H9 (cell line): ENCODE results near the gene ALG8. TPM values are rescaled to one million over a fixed set of nuclear protein-coding genes. Genes with fewer than 3 reads are reported as not detected.

ENCODE experiments used
- DNase-seq: peaks from one replicate; pipeline ENCODE4 v3.0.0-alpha.2; 2017
- H2AFZ ChIP-seq: one replicate; pipeline ENCODE4 v1.6.1; 2013; ENCODE audit warnings: mild to moderate bottlenecking, low read length, control low read depth, moderate library complexity
- H2AK5ac ChIP-seq: 2 replicates; pipeline ENCODE4 v1.6.1; 2013; ENCODE audit warnings: low read length, control low read depth, mixed read lengths; ENCODE audit not compliant: insufficient read length
- H2BK120ac ChIP-seq: one replicate; pipeline ENCODE4 v1.6.1; 2013; ENCODE audit warnings: low read depth, mild to moderate bottlenecking, low read length, control low read depth, inconsistent platforms; ENCODE audit not compliant: poor library complexity, severe bottlenecking
- H2BK12ac ChIP-seq: 2 replicates; pipeline ENCODE4 v1.6.1; 2013; ENCODE audit warnings: low read length, control low read depth, mixed read lengths, low read depth; ENCODE audit not compliant: insufficient read length
- H2BK15ac ChIP-seq: 2 replicates; pipeline ENCODE4 v1.6.1; 2013; ENCODE audit warnings: low read depth, low read length, control low read depth
- H2BK20ac ChIP-seq: one replicate; pipeline ENCODE4 v1.6.1; 2013; ENCODE audit warnings: low read depth, mild to moderate bottlenecking, low read length, control low read depth, inconsistent platforms; ENCODE audit not compliant: poor library complexity, severe bottlenecking
- H2BK5ac ChIP-seq: 2 replicates; pipeline ENCODE4 v1.6.1; 2013; ENCODE audit warnings: low read length, control low read depth, mixed read lengths; ENCODE audit not compliant: insufficient read length
- H3K14ac ChIP-seq: 2 replicates; pipeline ENCODE4 v1.6.1; 2013; ENCODE audit warnings: low read length, control low read depth; ENCODE audit not compliant: insufficient read depth
- H3K18ac ChIP-seq: 2 replicates; pipeline ENCODE4 v1.6.1; 2013; ENCODE audit warnings: low read depth, mild to moderate bottlenecking, mixed read lengths, low read length, control low read depth; ENCODE audit not compliant: insufficient read length
- H3K23ac ChIP-seq: 2 replicates; pipeline ENCODE4 v1.6.1; 2013; ENCODE audit warnings: low read length, control low read depth, mixed read lengths, low read depth; ENCODE audit not compliant: insufficient read length
- H3K23me2 ChIP-seq: 2 replicates; pipeline ENCODE4 v1.6.1; 2013; ENCODE audit warnings: low read depth, mild to moderate bottlenecking, mixed read lengths, low read length, control low read depth; ENCODE audit not compliant: insufficient read length, poor library complexity, severe bottlenecking
- H3K27ac ChIP-seq: 2 replicates; pipeline ENCODE4 v1.5.1; 2013; ENCODE audit warnings: low read length, control low read depth, mixed read lengths, low read depth; ENCODE audit not compliant: insufficient read length
- H3K27me3 ChIP-seq: 2 replicates; pipeline ENCODE4 v1.6.1; 2013; ENCODE audit warnings: low read length, control low read depth, inconsistent platforms; ENCODE audit not compliant: insufficient read depth
- H3K4ac ChIP-seq: 2 replicates; pipeline ENCODE4 v1.6.1; 2013; ENCODE audit warnings: low read depth, mild to moderate bottlenecking, control low read depth, inconsistent platforms, low read length, moderate library complexity
- H3K4me1 ChIP-seq: 2 replicates; pipeline ENCODE4 v1.6.1; 2013; ENCODE audit warnings: low read length, control low read depth, inconsistent platforms; ENCODE audit not compliant: insufficient read depth
- H3K4me2 ChIP-seq: 2 replicates; pipeline ENCODE4 v1.6.1; 2013; ENCODE audit warnings: low read length, control low read depth, mixed read lengths; ENCODE audit not compliant: insufficient read length, insufficient read depth
- H3K56ac ChIP-seq: 2 replicates; pipeline ENCODE4 v1.6.1; 2013; ENCODE audit warnings: low read depth, mild to moderate bottlenecking, mixed read lengths, low read length, control low read depth; ENCODE audit not compliant: insufficient read length
- H3K79me1 ChIP-seq: 2 replicates; pipeline ENCODE4 v1.6.1; 2013; ENCODE audit warnings: low read depth, mild to moderate bottlenecking, moderate library complexity, low read length, control low read depth, inconsistent platforms; ENCODE audit not compliant: insufficient read depth, poor library complexity, severe bottlenecking
- H3K79me2 ChIP-seq: 2 replicates; pipeline ENCODE4 v1.6.1; 2013; ENCODE audit warnings: low read length, control low read depth, inconsistent platforms; ENCODE audit not compliant: insufficient read depth
- H3K9ac ChIP-seq: 2 replicates; pipeline ENCODE4 v1.6.1; 2013; ENCODE audit warnings: low read length, control low read depth, mixed read lengths; ENCODE audit not compliant: insufficient read length; ENCODE audit errors: extremely low read depth
- H3K9me3 ChIP-seq: one replicate; pipeline ENCODE4 v1.6.1; 2013; ENCODE audit warnings: low read depth, low read length, inconsistent platforms; ENCODE audit not compliant: control insufficient read depth
- H3T11ph ChIP-seq: one replicate; pipeline ENCODE4 v1.6.1; 2013; ENCODE audit warnings: mild to moderate bottlenecking, low read length, control low read depth, inconsistent platforms
- H4K20me1 ChIP-seq: one replicate; pipeline ENCODE4 v1.6.1; 2013; ENCODE audit not compliant: control insufficient read depth, insufficient read length, insufficient read depth
- H4K5ac ChIP-seq: 2 replicates; pipeline ENCODE4 v1.6.1; 2013; ENCODE audit warnings: low read depth, mild to moderate bottlenecking, mixed read lengths, low read length, control low read depth; ENCODE audit not compliant: insufficient read length
- H4K8ac ChIP-seq: replicated peaks from 2 replicates; pipeline ENCODE4 v1.6.1; 2013; ENCODE audit warnings: low read length, control low read depth, mixed read lengths, low read depth; ENCODE audit not compliant: insufficient read length
- H4K91ac ChIP-seq: 2 replicates; pipeline ENCODE4 v1.6.1; 2013; ENCODE audit warnings: low read depth, mild to moderate bottlenecking, moderate library complexity, mixed read lengths, low read length, control low read depth; ENCODE audit not compliant: insufficient read length
- H3K27ac Mint-ChIP-seq, 3 experiments: 2 replicates in 2 of 3; 3 replicates in 1 of 3; pipeline ENCODE4 v1.8.0; 2020 to 2021; ENCODE audit warnings: mixed read lengths in 3 of 3, mild to moderate bottlenecking in 1 of 3, moderate library complexity in 1 of 3
- H3K27me3 Mint-ChIP-seq: 2 replicates; pipeline ENCODE4 v1.8.0; 2021; ENCODE audit warnings: low read depth, mild to moderate bottlenecking, moderate library complexity, mixed read lengths
- H3K36me3 Mint-ChIP-seq, 3 experiments: 2 replicates in 2 of 3; 3 replicates in 1 of 3; pipeline ENCODE4 v1.8.0; 2020 to 2021; ENCODE audit warnings: low read depth in 3 of 3, mixed read lengths in 3 of 3; ENCODE audit not compliant: insufficient read depth in 1 of 3
- H3K4me1 Mint-ChIP-seq, 2 experiments: 2 replicates each; pipeline ENCODE4 v1.8.0; 2020; ENCODE audit warnings: mixed read lengths in 2 of 2
- H3K4me3 Mint-ChIP-seq, 2 experiments: 2 replicates in 1 of 2; 3 replicates in 1 of 2; pipeline ENCODE4 v1.8.0; 2020 to 2021; ENCODE audit warnings: mild to moderate bottlenecking in 2 of 2, mixed read lengths in 2 of 2, moderate library complexity in 1 of 2
- H3K9me3 Mint-ChIP-seq, 2 experiments: 2 replicates in 1 of 2; 3 replicates in 1 of 2; pipeline ENCODE4 v1.8.0; 2020; ENCODE audit warnings: mild to moderate bottlenecking in 2 of 2, mixed read lengths in 2 of 2, moderate library complexity in 1 of 2
- WGBS: extraction: QIAGEN DNeasy Blood & Tissue Kit; methylation state at CpG from one replicate; pipeline ENCODE4 v1.1.7; 2013; ENCODE audit warnings: missing lambda C conversion rate, low lambda C conversion rate, mixed read lengths; ENCODE audit not compliant: insufficient read length; ENCODE audit errors: extremely low coverage; 5-methylcytosine and 5-hydroxymethylcytosine counted together
- total RNA-seq: library from RNA; stranded (reverse); gene quantifications from 2 replicates; pipeline ENCODE4 v1.2.1, GENCODE V29; 2021
- TF ChIP-seq, protein P1 (sequence below): fragments of 200-600 bp; sonication (generic); conservative IDR thresholded peaks from 3 replicates; pipeline ENCODE4 v1.8.0; 2021; ENCODE audit warnings: antibody characterized with exemption, mild to moderate bottlenecking

The ALG8 gene
- total RNA-seq, 1 experiment from 2014 or later = 77.5 TPM

- Histone ChIP-seq H4K91ac (no peak overlapping the region), H4K20me1 (no peaks in the 10 kb centered on the region), H3K23me2 (peaks cover 8% of the 10 kb centered on the region), H2BK5ac (no peak overlapping the region), H4K8ac (no peak overlapping the region), H3K27ac (no peak overlapping the region), H3K18ac (no peak overlapping the region), H3K27me3 (no peaks in the 10 kb centered on the region), H2AK5ac (no peak overlapping the region), H2BK12ac (no peak overlapping the region), H3K56ac (no peak overlapping the region), H3K23ac (no peak overlapping the region), H3K9ac (peak overlapping the region; percentile 32), H3K4ac (no peak overlapping the region), H3K4me1 (no peaks in the 10 kb centered on the region), H3K9me3 (no peaks in the 10 kb centered on the region), H3T11ph (no peak overlapping the region), H2BK120ac (no peak overlapping the region), H2BK15ac (no peak overlapping the region), H2AFZ (peak overlapping the region; percentile 45), H3K79me1 (no peaks in the 10 kb centered on the region), H3K14ac (no peak overlapping the region; the same call in 1 of the 2 replicates), H3K4me2 (peak overlapping the region; percentile 100), H3K79me2 (peaks cover 14% of the 10 kb centered on the region; the same call in 1 of the 2 replicates), H2BK20ac (no peak overlapping the region), H4K5ac (no peak overlapping the region)
- H3K27me3 Mint-ChIP-seq = peaks cover 10% of the 10 kb centered on the region
- peaks cover 0 to 8% (median 4%) of the 10 kb centered on the region in 3 experiments; a peak in 4 of 7 replicates for H3K36me3 Mint-ChIP-seq
- H3K4me1 Mint-ChIP-seq = peaks cover 11 to 16% of the 10 kb centered on the region in 2 experiments
- TF ChIP-seq, protein P1, sequence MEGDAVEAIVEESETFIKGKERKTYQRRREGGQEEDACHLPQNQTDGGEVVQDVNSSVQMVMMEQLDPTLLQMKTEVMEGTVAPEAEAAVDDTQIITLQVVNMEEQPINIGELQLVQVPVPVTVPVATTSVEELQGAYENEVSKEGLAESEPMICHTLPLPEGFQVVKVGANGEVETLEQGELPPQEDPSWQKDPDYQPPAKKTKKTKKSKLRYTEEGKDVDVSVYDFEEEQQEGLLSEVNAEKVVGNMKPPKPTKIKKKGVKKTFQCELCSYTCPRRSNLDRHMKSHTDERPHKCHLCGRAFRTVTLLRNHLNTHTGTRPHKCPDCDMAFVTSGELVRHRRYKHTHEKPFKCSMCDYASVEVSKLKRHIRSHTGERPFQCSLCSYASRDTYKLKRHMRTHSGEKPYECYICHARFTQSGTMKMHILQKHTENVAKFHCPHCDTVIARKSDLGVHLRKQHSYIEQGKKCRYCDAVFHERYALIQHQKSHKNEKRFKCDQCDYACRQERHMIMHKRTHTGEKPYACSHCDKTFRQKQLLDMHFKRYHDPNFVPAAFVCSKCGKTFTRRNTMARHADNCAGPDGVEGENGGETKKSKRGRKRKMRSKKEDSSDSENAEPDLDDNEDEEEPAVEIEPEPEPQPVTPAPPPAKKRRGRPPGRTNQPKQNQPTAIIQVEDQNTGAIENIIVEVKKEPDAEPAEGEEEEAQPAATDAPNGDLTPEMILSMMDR = no peak
- WGBS = no CpG with 5 or more reads among the region's 23 CpGs
- no peaks in the 10 kb centered on the region; a peak in 1 of 5 replicates for H3K9me3 Mint-ChIP-seq
- peak overlapping the region in 2 of 3 experiments; percentile 94 to 97; a peak in 5 of 7 replicates for H3K27ac Mint-ChIP-seq
- no peak for DNase-seq
- peak overlapping the region; percentile 91 to 92 for H3K4me3 Mint-ChIP-seq
Measured at GRCh38 chr11:78080084-78080817, 59.2 kb downstream of the ALG8 start.
